Midbrain (tissue), 1 donor: ENCODE measurements around the gene RRM2.
"Not testable (repeated sequence)": the region's sequence is repeated elsewhere in the genome, so short reads cannot be mapped to it uniquely, and the experiment has no call there.

Experiments used
- DNase-seq: peaks from one replicate; lab custom pipeline; 2025; lab: John Stamatoyannopoulos, UW

RRM2 gene

DNA sequence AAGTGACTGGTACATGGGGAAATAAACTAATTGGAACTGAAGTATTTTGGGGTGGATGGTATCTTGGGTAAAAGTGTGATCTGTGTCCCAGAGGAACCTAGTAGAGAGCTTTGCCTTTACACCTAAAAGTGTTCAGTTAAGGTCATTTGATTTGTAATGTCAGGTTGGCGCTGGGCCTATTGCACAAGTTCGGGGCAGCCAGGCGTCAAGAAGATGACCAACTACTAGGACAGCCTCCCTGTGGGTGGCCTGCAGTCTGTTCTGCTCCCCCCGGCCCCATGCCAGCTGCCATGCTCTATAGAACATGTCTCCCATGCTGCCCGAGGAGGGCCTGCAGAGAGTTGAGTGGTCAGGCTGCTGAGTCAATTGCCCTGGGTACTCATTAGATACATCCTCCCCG is 10.1 kb downstream of the RRM2 start:
- no peak for DNase-seq

DNA sequence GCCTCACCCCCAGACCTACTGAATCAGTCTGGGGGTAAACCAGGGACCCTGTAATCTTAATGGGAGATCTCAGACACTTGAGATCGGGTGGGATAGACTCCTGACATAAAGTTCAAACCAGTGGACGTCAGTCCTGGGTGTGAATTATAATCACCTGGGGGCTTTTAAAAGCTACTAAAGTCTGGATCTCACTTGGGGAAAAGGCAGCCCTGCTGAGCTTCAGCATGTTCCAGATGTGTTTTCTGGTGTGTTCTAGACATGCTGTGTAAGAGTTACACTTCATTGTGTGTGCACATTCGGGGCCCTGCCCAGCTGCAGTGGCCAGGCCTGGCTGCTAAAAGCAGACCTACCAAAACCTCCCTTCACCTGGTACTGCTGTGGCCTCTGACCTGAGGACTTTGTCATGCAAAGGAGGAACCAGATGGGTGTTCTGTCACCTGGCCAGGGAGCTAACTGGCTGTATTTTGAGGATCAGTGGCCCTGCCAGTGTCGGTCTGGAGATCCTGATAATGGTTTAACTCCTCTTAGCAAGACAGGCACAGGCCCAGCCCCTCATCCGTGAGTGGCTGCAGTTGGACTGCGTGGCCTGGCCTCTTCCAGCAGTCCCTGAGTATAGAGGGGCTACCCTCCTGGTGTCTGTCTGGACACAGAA is 10.6 kb downstream of the RRM2 start:
- DNase-seq: no peak

GRCh38 chr2:10135296-10136089 is 13.0 kb downstream of the RRM2 start:
- no peak for DNase-seq

- DNase-seq: no peak
Measured at GRCh38 chr2:10136101-10136934, 13.8 kb downstream of the RRM2 start.

- no peak for DNase-seq
Measured at GRCh38 chr2:10137053-10137843, 14.7 kb downstream of the RRM2 start.

DNA sequence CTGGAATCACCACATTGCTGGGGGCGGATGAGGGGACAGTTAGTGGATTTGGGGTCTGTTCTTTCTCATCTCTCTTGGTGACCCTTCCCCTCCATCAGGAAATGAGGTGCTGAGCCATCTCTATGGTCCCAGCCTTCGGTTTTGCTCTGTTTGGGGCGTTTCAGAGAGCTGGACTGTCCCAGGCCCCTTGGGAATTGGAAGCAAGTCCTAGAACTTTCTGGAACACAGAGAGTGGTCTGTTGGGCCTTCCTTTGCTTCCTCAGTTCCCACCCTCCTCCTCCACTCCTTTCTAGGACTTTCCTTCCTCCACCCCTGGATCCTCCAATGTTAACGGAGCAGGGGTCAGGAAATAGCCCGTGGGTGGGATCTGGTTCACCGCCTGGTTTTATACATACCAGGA is 17.0 kb downstream of the RRM2 start:
- no peak for DNase-seq

- DNase-seq: no peak
Measured at GRCh38 chr2:10140841-10141610, 18.5 kb downstream of the RRM2 start.

DNA sequence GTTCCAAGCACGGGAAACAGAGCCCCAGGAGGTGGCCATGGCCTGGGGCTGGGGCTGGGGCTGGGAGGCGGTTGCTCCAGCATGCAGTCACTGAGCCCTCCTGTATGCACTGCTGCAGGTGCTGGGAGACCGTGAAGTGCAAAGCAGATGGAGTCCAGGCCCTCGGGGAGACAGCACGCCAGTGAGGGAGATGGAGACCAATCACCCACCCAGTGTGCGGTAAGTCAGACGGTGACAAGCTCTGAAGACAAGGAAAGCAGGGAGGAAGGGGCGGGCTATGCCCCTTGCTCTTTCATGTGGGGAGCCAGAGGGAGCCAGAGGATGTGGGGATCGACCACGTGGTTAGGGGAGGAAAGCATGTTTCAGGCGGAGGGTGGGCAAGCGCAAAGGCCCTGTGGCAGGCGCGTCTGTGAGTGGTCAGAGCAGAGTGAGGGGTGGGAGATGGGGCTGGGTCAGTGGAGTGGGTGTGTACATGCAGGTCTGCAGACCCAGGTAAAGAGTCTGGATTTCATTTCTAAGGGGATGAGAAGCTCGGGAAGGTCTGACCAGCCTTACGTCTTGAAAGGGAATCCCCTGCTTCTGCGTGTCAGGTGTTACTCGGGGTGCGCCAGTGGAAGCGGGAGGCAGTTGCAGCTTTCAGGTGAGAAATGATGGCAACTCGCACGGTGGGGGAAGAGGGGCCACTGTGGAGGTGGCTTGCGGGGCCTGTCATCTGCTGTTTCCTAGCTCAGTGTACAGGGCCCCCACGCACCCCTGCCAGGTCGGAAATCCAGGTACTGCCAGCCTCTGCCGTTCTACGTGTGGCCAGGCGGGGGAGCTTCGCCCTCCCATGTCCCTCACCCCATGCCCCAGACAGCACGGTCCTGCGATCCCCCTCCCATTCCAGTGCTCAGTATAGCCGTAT is 19.4 kb downstream of the RRM2 start:
- no peak for DNase-seq

- DNase-seq: no peak
Measured at GRCh38 chr2:10142640-10142965, 20.1 kb downstream of the RRM2 start.

DNA sequence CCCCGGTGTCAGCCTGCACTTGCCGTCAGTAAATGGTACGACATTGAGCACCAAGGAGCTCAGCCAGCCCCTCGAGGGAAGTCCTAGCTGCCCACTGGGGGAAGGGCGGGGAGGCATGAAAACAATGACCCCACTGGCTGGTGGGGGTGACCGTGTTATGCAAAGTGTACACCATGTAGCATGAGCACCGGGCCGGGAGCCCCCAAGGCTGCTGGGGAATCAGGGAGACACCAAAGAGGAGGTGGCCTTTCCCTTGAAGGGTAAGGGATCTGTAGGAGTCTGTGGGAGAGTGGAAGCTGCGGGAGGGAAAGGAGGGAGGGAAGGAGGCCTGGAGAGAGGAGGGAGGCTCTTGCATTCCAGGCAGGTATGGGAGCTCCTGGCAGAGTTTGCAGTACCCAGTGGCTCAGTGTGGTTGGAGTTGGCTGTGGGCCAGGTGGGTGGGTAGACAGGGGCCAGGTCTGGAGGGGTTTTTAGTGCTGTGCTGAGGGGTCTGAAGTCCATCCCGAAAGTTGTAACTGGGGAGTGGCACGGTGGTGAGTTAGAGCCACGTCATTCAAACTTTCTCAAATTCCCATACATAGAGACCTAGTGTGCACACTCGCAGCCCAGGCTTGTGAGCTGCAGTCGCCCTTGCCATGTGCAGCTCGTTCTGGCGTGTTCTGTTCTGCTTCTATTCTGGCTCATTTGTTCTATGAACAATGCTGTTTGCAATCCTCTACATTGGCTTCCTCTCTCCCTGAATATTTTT is 22.4 kb downstream of the RRM2 start:
- no peak for DNase-seq

GRCh38 chr2:10145519-10146357 is 23.2 kb downstream of the RRM2 start:
- no peak for DNase-seq

DNA sequence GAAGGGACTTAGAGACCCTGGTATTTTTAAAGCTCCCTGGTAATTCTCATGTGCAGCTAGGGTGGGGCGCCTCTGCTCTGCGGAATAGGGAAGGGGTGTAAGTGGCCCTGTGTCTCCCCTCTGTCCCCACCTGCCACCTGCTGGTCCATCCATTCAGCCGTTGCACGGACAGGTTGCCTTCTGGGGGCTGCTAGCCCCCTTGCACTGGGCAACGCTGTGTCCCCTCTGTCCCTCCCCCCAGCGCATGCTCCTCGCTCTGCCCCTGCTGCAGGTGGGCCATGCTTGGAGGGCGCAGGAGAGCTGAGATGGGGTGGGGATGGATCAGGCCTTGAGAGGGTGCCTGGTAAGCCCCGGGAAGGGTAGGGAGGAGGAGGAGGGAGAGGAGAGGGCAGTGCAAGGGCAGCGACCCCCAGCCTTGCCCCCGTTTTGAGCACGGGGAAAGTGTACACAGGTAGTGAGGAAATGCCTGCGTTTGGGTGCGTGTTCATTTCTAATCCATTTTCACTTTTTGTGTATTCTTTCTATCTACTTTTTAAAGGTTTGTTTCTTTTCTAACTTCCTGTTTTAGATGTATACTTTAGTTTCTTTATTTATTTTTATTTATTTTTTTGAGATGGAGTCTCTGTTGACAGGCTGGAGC is 23.9 kb downstream of the RRM2 start:
- DNase-seq: no peak

DNA sequence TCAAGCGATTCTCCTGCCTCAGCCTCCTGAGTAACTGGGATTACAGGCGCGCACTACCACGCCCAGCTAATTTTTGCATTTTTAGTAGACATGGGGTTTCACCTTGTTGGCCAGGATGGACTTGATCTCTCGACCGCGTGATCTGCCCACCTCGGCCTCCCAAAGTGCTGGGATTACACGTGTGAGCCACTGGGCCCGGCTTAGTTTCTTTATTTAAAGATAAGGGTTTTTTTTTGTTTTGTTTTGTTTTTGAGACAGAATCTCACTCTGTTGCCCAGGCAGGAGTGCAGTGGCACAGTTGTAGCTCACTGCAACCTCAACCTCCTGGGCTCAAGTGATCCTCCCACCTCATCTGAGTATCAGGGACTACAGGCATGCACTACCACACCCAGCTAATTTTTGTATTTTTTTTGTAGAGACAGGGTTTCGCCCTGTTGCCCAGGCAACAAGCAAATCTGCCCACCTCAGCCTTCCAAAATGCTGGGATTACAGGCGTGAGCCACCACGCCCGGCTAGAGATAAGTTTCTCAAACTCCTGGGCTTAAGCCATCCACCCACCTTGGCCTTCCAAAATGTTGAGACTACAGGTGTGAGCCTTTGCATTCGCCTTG is 24.6 kb downstream of the RRM2 start:
- DNase-seq: not testable (repeated sequence)

DNA sequence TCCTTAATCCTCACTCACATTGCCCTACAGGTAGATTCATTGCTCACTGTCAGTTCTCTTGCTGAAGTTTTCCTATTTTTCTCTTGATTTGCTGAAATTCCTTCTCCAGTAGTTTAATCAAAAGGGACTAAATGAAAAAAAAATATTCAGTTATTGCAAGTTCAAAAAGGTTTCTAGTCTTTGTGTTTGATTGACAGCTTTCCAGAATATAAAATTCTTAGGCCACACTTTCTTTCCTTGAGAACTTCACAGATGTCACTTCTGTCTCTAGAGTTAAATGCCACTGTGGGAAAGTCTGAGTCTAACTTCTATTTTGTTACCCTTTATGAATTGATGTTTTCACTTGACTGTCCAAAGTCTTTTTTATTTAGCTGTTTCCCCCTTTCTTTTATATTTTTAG is 25.7 kb downstream of the RRM2 start:
- DNase-seq: no peak

GRCh38 chr2:10149635-10150034 is 27.1 kb downstream of the RRM2 start:
- DNase-seq: no peak

GRCh38 chr2:10150436-10150835 is 27.9 kb downstream of the RRM2 start:
- no peak for DNase-seq

GRCh38 chr2:10151462-10151861 is 28.9 kb downstream of the RRM2 start:
- DNase-seq: no peak

- DNase-seq: no peak
Measured at GRCh38 chr2:10157293-10157692, 34.8 kb downstream of the RRM2 start.
